NOMO-1 treated with DMSO at 0.1 percent for 48 hours (cell line): ENCODE data around the gene KPTN.
A peak's percentile ranks its signal among the peaks of the same experiment; 100 is the strongest.

Experiments used
- DNase-seq: peaks from one replicate; lab custom pipeline; 2025; ENCODE audit not compliant: unreplicated experiment; lab: John Stamatoyannopoulos, UW

The KPTN gene

DNA sequence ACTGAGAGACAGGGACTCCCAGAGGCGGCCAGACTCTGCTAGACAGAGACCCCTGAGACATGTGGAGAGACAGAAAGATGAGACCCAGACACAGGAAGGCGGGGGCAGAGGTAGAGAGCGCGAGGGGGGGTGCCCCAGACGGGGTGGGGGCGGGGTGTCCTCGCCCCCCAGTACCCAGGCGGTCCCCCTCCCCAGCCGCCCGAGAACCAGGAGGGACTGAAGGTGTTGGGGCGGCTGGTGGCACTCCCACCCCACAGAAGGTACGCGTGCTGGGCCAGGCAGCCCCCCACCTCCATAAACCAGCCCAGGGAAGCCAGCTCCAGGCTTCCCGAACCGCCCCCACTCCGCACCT is 12.7 kb downstream of the KPTN start:
- DNase-seq: no peak

DNA sequence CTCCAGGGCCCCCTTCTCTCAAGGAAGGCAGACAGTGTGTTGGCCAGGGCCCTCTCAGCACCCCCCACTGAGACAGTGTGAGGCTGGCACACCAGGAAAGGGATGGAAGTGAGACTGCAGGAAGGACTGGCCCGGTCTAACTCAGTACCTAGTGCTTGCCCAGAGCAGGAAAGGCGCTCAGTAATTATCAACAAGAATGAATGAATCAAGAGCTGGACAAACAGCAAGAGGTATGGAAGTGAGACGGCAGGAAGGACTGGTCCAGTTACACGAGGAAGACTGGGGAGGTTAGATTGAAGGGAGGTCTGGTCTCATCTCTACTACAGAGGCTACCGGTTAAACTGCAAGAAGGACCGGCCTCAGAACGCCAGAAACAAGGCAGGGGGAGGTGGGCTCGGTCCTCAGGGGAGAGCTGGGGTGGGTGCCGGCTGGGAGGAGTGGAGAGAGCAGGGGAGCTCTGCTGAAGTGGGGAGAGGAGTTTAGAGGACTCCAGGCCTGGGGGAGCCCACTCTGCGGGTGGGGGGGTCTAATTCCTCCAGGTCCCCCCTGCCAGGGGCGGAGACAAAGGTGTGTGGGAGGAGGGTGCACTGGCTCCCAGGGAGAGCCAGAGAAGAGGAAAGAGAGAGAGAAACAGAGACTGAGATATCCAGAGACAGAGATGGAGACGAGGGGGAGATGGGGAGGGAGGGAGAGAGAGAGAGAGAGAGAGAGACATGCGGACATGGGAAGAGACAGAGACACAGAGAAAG is 13.4 kb downstream of the KPTN start:
- no peak for DNase-seq

DNA sequence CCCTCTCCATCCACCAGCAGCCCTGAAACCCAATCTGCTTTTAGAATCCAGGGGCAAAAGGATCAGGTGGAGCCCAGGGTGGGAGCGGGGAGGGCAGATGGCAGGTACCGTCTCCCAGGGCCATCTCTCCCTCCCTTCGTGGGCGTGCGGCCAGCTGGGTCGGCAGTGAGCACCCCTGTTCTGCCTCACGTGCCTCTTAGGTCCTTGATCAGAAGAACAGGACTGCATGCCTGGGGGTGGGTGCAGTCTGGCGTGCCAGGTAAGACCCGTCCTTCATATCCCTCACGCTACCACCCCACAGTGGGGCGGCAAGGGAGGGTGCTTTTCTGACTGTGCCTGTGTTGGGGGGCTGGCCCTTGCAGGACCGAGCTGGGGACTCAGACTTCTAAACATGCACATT is 14.3 kb downstream of the KPTN start:
- DNase-seq: no peak

DNA sequence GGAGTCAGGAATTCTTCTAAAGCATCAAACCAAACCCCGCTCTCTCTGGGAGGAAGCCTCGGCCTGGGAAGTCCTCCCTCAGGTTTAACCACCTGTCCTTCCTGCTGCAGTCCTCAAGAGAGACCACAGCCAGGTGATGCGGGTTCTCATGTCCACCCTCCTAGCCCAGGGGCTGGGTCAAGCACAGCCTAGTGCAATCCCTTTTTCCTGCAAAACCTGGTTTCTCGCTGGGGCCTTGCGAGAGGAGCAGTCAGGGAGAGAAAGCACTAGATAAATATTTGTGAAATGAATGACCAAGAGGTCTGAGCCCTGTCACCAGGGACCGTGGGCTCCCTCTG is 14.7 kb downstream of the KPTN start:
- no peak for DNase-seq

DNA sequence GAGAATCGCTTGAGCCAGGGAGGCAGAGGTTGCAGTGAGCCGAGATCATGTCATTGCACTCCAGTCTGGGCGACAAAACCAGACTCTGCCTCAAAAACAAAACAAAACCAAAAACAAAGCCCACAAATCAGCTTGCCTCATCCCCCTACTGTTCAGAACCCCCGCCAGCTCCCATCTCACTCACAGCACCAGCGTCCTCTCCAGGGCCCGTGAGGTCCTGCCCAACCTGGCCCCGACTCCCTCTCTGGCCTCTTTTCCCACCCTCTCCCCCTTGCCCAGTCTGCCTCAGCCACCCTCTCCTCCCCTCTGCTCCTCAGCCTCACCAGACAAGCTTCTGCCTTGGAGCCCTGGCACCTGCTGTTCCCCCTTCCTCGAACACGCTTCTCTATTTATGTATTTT is 16.1 kb downstream of the KPTN start:
- DNase-seq: no peak

DNA sequence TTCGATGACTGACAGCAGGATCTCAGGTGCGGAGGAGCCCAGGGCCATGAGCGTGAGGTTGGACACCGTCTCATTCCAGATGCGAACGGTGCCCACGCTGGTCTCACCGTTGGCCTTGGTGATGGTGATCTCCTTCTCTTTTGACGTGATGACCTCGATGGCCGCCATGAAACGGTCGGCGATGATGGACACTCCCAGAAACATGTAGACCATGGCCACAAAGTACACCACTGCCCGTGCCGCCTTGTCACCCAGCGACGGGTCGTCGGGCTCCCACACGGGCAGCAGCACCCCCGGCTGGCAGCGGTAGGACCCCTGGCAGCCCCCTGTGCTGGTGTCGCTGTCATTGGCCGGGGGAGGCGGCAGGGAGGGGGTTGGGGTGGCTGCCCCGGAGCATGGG is 18.1 kb downstream of the KPTN start:
- no peak for DNase-seq

DNA sequence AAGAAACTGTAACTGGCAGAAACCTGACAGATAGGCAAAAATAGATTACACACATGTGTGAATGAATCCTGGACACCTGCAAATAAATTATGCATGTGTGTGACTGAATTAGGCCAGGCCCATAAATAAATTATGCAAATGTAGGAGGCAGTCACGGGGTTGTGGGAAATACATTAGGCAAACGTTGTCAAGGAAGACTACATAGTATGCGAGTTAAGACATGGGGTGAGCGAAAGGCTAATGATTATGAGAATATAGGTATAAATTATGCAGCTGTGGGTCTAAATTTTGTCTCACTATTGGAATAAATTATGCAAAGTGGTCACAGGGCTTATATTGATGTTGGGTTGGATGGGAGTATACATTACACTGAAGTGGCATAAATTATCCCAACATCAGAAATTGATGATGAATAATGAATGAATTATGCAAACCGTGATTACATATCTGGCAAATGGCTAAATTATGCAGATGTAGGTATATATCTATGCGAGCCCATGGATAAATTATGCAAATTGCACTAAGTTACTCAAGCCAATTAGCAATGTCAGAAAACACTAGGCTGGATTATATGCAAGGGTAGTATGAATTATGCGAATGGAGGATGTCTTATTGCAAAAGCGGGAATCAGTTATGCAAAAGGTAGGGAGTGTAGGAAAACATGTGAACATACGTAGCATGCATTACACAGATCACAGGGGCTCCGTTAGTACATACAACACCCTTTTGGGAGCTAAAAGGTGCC is 19.2 kb downstream of the KPTN start:
- DNase-seq: no peak

DNA sequence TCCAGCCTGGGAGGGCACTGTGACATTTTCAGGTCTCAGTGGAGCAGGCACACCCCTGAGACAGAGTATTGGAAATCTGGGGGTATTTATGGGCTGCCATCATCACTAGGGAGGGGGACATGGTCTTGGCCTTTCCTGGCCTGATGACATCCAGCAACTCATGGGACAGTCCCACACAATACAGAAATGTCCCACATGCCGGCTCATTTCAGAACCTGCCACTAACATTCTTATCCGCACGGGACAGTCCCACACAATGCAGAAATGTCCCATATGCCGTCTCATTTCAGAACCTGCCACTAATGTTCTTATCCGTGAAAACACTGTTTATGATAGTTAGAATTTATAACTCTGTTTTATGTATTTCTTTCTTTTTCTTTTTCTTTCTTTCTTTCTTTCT is 22.1 kb downstream of the KPTN start:
- no peak for DNase-seq

DNA sequence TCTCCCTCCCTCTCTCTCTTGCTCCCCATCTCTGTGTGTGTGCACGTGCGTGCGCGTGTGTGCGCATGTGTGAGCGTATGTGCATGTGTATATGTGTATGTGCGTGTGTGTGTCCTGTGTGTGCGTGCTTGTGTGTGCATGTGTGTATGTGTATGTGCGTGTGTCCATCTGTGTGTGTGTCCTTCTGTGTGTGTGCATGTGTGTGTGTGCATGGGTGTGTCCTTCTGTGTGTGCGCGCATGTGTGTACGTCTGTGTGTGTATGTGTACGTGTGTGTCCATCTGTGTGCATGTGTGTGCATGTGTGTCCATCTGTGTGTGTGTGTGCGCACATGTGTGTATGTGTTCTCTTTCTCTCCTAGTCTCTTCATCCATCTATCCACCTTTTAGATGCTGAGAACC is 24.5 kb downstream of the KPTN start:
- DNase-seq: no peak

DNA sequence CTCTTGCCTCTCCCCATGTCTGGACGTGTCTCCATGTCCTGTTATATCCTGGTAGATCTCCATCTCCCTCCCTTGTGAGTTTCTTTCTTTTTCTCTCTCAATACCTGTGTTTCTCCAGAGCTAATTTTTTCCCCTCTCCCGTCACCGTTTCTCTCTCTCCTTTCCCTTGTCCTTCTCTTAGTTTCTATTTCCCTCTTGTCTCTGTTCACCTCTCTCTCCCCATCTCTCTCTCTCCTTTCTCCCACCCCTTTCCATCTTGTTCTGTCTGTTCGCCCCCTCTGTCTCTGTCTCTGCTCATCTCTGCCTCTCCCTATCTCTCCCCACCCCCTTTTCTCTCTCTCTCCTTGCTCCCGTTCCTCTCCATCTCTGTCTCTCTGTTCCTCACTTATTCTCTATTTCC is 25.3 kb downstream of the KPTN start:
- DNase-seq: no peak

DNA sequence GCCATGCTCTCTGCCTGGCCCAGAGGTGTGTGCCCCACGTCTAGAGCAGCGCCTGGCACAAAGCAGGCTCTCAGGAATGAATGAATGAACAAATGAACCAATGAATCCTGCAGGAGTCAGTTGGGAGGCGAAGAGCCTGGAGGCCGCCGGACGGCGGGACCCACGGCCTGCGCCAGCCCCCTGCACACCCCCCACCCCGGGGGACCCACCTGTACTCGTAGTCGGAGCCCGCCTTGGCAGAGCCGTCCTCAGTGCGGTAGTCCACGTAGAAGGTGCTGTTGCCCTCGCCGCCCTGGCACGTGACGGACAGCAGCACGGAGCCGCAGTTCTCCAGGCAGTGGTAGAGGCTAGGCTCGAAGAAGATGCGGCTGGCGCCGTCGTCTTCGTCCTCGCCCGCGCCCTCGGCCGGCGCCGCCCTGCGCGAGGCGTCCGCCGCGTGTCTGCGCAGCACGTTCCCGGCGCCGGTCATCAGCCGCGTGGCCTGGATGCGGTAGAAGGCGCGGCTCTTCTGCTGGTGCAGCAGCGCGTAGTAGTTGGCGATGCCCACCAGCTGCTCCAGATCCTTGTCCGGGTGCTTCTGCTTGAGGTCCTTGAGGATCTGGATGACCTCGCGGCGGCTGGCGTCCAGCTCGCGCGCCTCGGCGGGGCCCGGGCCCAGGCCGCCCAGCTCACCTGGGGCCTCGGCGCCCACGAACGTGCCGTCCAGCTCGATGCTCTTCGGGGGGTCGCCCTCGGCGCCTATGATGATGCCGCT is 27.1 kb downstream of the KPTN start:
- no peak for DNase-seq

DNA sequence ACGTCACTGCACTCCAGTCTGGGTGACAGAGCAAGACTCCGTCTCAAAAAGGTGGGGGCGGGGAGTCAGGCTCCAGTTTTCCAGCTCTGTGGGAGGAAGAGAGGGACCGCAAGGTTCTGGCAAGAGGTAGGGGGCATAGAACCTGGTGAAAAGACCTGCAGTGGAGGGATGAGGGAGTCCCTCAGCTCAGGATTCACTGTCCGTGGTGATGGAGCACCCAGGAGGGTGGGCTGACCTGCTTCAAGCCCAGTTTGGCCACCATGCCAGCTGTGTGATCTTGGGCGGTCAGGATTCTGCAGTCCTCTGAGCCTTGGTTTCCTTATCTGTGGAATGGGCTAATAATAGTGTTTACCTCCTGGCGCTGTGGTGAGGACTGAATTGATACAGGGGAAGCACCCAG is 33.5 kb downstream of the KPTN start:
- DNase-seq: no peak

DNA sequence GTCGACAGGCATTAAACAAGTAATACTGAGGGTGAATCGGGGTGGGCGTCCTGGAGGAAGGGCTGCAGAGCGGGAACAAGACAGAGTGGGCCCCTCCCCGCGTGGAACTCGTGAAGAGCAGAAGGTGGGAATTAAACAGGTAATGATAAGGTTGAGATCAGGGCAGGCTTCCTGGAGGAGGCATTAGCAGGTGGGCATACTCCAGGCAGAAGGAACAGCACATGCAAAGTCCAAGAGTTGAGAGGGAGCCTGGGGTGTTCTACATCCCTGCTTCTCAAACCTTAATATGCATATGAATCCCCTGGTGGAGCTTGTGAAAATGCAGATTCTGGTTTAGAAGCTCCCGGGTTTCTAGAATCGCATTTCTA is 35.7 kb downstream of the KPTN start:
- no peak for DNase-seq

DNA sequence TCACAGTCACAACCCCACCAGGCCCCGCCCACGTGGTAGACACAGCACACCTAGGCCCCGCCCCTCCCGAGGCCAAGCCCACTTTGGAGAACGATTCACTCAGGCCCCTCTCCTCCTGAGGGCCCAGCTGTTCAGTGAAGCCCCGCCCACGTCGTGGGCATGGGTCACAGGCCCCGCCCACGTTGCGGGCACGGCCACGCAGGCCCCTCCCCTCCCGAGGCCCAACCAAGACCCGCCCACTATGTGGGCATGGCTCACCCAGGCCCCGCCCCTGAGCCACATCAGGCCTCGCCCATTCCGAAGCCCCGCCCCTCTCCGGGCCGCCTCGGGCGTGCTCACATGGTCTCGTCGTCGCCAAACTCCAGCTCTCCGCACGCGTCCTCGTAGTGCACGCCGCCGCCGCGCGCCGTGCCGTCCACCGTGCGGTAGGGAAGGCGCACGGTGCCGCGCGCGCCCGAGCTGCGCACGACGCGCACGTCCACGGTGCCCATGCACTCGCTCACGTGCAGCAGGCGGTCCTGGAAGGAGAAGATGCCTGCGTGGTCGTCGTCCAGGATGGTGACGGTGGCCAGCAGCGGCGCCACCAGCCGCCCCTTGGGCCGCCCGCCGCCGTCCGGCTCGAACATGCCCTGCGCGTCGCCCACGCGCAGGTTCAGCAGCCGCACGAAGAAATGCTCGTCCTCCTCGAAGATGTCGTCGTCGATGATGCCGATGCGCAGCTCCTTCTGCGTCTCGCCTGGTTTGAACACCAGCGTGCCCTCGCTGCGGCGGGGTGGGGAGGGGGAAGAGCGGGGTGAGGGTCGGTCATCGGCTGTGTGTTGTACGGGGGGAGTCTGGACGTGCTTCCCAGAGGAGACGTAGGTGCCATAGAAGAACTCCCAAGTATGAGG is 36.3 kb downstream of the KPTN start:
- DNase-seq: no peak

DNA sequence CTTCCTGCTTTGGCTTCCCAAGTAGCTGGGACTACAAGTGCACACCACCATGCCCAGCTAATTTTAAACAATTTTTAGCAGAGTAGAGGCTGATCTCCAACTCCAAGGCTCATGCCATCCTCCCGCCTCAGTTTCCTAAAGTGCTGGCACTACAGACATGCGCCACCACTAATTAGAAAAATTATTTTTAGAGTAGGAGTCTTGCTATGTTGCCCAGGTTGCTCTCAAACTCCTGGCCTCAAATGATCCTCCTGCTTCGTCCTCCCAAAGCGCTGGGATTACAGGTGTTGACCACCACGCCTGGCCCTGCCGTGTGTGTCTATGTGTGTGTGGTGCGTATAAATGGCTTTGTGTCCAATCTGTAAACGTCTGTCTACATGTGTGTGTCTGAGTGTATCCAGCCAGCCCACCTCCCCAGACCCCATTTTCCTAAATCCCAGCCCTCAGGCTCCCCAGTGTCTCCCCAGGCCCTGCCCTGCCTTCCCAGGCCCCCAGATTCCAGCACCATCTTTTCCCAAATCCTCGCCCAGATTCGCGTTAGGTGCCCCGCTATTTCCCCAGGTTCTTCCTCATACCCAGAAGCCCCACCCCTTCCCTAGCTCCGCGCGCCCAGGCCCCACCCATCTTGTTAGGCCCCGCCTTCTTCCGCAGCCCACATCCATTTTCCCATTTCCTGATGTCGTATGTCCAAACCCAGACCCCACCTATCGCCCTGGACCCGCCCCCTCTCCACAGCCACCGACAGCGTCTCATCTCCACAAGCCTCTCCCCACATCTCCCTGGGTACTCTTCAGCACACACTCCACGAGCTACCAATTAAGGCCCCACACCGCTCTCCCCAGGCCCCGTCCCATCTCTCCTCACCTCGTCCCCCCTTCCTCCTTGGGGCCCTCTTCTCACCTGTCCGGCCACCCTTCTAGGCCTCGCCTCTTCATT is 37.2 kb downstream of the KPTN start:
- no peak for DNase-seq

DNA sequence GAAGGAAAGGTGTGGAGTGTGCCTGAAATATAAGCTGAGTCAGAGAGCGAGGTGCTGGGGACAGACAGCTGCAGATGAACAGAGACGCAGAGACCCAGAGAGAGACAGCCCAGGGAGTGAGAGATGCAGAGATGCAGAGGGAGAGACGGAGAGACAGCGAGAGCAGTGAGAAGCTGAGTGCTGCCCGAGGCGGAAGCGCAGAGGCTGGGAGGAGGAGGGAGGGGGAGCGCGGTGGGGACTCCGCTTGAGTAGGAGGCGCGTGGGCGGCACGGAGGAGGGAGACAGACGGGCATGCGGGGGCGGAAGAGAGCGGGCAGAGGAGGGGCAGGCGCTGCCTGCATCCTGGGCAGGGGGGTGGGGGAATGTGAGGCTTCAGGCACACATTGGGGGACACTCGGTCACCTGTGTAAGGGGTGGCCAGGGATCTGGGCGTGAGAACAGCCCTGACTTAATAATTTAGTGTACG is 38.0 kb downstream of the KPTN start:
- peak; percentile 17 for DNase-seq

DNA sequence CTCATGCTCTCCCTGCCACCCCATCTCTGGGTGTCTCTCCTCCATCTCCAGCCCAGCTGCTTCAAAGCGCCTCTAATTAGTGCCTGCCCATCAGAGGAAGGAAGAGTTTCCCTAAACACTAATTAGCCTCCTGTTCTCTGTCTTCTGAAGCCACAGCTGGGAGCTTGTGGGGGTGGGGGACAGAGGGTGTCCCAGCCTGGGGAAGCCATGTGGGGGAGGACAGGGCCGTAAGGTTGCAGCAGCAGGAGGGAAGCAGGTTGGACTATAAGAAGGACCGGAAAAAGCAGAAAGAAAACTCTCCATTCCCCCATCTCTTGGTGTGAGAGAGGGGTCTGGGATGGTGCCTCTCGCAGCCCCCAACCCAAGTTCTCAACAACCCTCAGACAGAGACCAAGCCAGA is 38.5 kb downstream of the KPTN start:
- no peak for DNase-seq

DNA sequence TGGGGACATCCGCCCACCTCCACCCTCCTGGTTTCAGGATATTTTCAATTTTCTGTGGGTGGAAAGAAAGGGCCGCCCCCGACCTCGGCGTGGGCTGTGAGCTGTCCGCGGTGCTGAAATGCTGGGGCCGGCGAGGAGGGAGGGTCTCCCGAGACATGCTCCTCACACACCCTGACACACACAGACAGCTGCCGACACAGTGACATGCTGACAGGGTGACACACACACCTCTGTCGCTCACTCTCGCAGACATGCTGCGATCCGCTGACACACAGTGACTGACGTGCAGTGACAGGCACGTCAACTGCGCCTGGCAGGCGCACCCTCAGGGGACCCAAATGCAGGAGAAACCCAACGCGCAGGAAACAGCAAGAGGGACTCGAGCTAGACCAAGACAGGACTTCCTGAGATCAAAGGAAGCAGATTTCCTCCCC is 39.6 kb downstream of the KPTN start:
- no peak for DNase-seq

DNA sequence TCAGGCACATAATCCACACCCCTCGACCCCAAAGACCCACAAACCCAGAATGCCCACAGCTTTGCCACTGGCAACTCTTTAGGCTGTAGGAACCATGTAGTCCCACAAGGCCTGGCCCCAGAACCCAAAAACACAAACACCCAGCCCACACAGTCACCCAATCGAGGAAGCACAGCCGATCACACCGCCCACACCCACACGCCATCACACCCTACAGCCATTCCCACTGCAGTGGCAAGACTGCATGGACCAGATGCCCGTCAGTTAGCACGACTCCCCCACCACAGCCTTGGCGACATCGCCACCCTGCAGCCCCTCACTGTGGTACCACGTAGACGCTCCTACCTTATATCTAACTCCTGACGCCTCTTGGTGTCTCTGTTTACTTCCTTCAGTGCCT is 40.7 kb downstream of the KPTN start:
- no peak for DNase-seq

DNA sequence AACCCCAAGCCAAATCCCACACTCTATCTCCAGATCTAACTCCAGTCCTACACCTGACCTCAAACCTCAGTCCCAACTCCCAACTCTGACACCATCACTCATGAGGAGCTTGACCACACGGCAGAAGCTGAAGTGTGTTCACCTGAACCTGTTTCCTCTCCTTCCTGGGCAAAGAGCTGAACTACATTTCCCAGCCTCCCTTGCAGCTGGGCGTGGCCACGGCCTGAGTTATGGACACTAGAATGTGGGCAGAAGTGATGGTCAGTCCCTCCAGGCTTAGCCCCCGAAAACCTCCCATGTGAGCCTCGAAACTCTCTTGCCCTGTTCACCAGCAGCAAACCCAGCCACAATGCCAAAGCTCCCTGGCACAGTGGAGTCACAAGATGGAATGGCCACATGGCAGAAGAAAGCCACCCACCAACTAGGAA is 45.2 kb downstream of the KPTN start:
- no peak for DNase-seq
